HG03103 (cell line): ENCODE results near the gene PROM1.

Experiments
- ATAC-seq: cut with Tn5 transposase; IDR thresholded peaks from one replicate; pipeline ENCODE4 v1.9.1; 2021; ENCODE audit warnings: low read depth; ENCODE audit not compliant: unreplicated experiment

Gene PROM1

GRCh38 chr4:15995826-15996225 lies 88.0 kb downstream of the PROM1 start:
- no peak for ATAC-seq

GRCh38 chr4:15992167-15992485 lies 91.7 kb downstream of the PROM1 start:
- ATAC-seq = no peak

- ATAC-seq = no peak
Observed at GRCh38 chr4:15990570-15991285, 93.1 kb downstream of the PROM1 start.

GRCh38 chr4:15989424-15989823 lies 94.4 kb downstream of the PROM1 start:
- ATAC-seq = no peak

- no peak for ATAC-seq
Observed at GRCh38 chr4:15988222-15988621, 95.6 kb downstream of the PROM1 start.

GRCh38 chr4:15986907-15987306 lies 96.9 kb downstream of the PROM1 start:
- no peak for ATAC-seq

- ATAC-seq = no peak
Observed at GRCh38 chr4:15983610-15984009, 100.2 kb downstream of the PROM1 start.

GRCh38 chr4:15982842-15983524 lies 100.8 kb downstream of the PROM1 start:
- no peak for ATAC-seq

GRCh38 chr4:15976456-15977447 lies 107.1 kb downstream of the PROM1 start:
- no peak for ATAC-seq

- no peak for ATAC-seq
Observed at GRCh38 chr4:15971068-15971801, 112.6 kb downstream of the PROM1 start.

GRCh38 chr4:15968551-15969300 lies 115.1 kb downstream of the PROM1 start:
- no peak for ATAC-seq

GRCh38 chr4:15965325-15965724 lies 118.5 kb downstream of the PROM1 start:
- ATAC-seq = no peak

GRCh38 chr4:15964159-15964558 lies 119.7 kb downstream of the PROM1 start:
- no peak for ATAC-seq

- ATAC-seq = peak; percentile 59
Observed at GRCh38 chr4:15963576-15963975, 120.2 kb downstream of the PROM1 start.

GRCh38 chr4:15963001-15963451 lies 120.8 kb downstream of the PROM1 start, which contains the start of gene FGFBP2:
Gene FGFBP2, minus strand, starts transcription at chr4:15963175. Its CDS starts 46 bp downstream, at chr4:15963129.
- ATAC-seq = peak; percentile 58

- ATAC-seq = no peak
Observed at GRCh38 chr4:15961781-15962510, 121.9 kb downstream of the PROM1 start.

- ATAC-seq = no peak
Observed at GRCh38 chr4:15958562-15958961, 125.3 kb downstream of the PROM1 start.

GRCh38 chr4:15956179-15956850 lies 127.5 kb downstream of the PROM1 start:
- ATAC-seq = peak; percentile 96
